Neuronal stem cell (in vitro differentiated cells): ENCODE data around the gene EML2.
A peak's percentile ranks its signal among the peaks of the same experiment; 100 is the strongest.

Source experiments
- DNase-seq: peaks from one replicate; pipeline ENCODE4 v3.0.0-alpha.2; 2013; ENCODE audit warnings: low spot score
- H2AFZ ChIP-seq: one replicate; pipeline ENCODE4 v1.6.1; 2013; ENCODE audit warnings: mild to moderate bottlenecking, low read length, inconsistent platforms
- H2AK5ac ChIP-seq: 2 replicates; pipeline ENCODE4 v1.6.1; 2013; ENCODE audit warnings: low read depth, mild to moderate bottlenecking, inconsistent platforms, low read length, moderate library complexity, mixed read lengths
- H2BK120ac ChIP-seq: 2 replicates; pipeline ENCODE4 v1.6.1; 2013; ENCODE audit warnings: low read depth, mild to moderate bottlenecking, inconsistent platforms, low read length, moderate library complexity, mixed read lengths
- H2BK12ac ChIP-seq: one replicate; pipeline ENCODE4 v1.6.1; 2013; ENCODE audit warnings: low read length, inconsistent platforms
- H2BK15ac ChIP-seq: 2 replicates; pipeline ENCODE4 v1.6.1; 2013; ENCODE audit warnings: mild to moderate bottlenecking, low read length, inconsistent platforms, mixed read lengths
- H2BK5ac ChIP-seq: one replicate; pipeline ENCODE4 v1.6.1; 2013; ENCODE audit warnings: inconsistent platforms, mild to moderate bottlenecking, low read length, moderate library complexity
- H3K14ac ChIP-seq: one replicate; pipeline ENCODE4 v1.6.1; 2013; ENCODE audit warnings: low read length, inconsistent platforms
- H3K18ac ChIP-seq: 2 replicates; pipeline ENCODE4 v1.6.1; 2013; ENCODE audit warnings: low read length, inconsistent platforms
- H3K23ac ChIP-seq: 2 replicates; pipeline ENCODE4 v1.6.1; 2013; ENCODE audit warnings: low read depth, mild to moderate bottlenecking, mixed read lengths, low read length, inconsistent platforms; ENCODE audit not compliant: poor library complexity
- H3K27ac ChIP-seq: replicated peaks from 3 replicates; pipeline ENCODE4 v1.5.1; 2013; ENCODE audit warnings: low read length, inconsistent platforms
- H3K27me3 ChIP-seq, 3 experiments: 2 replicates each; pipeline ENCODE4 v1.6.1; 2013; ENCODE audit warnings: low read length in 3 of 3, mild to moderate bottlenecking in 2 of 3, inconsistent platforms in 1 of 3, low read depth in 1 of 3, mixed read lengths in 1 of 3, moderate library complexity in 1 of 3; ENCODE audit not compliant: control insufficient read depth in 3 of 3, insufficient read depth in 3 of 3
- H3K36me3 ChIP-seq, 2 donors: replicated peaks in 1 of 2; 2 replicates each; pipeline ENCODE4 v1.6.1; 2013; ENCODE audit warnings: low read length in 2 of 2; ENCODE audit not compliant: control insufficient read depth in 2 of 2, insufficient read depth in 2 of 2
- H3K4ac ChIP-seq: 2 replicates; pipeline ENCODE4 v1.6.1; 2013; ENCODE audit warnings: inconsistent platforms, mild to moderate bottlenecking, low read length, moderate library complexity
- H3K4me1 ChIP-seq, 2 donors: 1 replicate in 1 of 2; 2 replicates in 1 of 2; pipeline ENCODE4 v1.6.1; 2013; ENCODE audit warnings: low read length in 2 of 2, low read depth in 1 of 2; ENCODE audit not compliant: control insufficient read depth in 2 of 2, insufficient read depth in 1 of 2
- H3K4me2 ChIP-seq: one replicate; pipeline ENCODE4 v1.6.1; 2013; ENCODE audit warnings: mild to moderate bottlenecking, low read length, inconsistent platforms; ENCODE audit not compliant: insufficient read depth, poor library complexity, severe bottlenecking
- H3K4me3 ChIP-seq, 2 donors: 2 replicates each; pipeline ENCODE4 v1.5.1; 2013; ENCODE audit warnings: low read length in 2 of 2, mild to moderate bottlenecking in 2 of 2, inconsistent platforms in 1 of 2, moderate library complexity in 1 of 2
- H3K79me1 ChIP-seq: one replicate; pipeline ENCODE4 v1.6.1; 2013; ENCODE audit warnings: low read depth, mild to moderate bottlenecking, inconsistent platforms, low read length, moderate library complexity
- H3K9ac ChIP-seq: one replicate; pipeline ENCODE4 v1.6.1; 2013; ENCODE audit warnings: mild to moderate bottlenecking, low read depth, low read length, inconsistent platforms; ENCODE audit not compliant: poor library complexity
- H3K9me3 ChIP-seq, 2 donors: replicated peaks in 1 of 2; 2 replicates each; pipeline versions ENCODE3 to v1.6.1; 2013; ENCODE audit warnings: low read length in 2 of 2, mild to moderate bottlenecking in 2 of 2, inconsistent platforms in 1 of 2, low read depth in 1 of 2, mixed read lengths in 1 of 2, moderate library complexity in 1 of 2; ENCODE audit not compliant: control insufficient read depth in 2 of 2, insufficient read depth in 1 of 2
- H4K8ac ChIP-seq: one replicate; pipeline ENCODE4 v1.6.1; 2013; ENCODE audit warnings: low read depth, mild to moderate bottlenecking, inconsistent platforms, low read length, moderate library complexity
- H4K91ac ChIP-seq: one replicate; pipeline ENCODE4 v1.6.1; 2013; ENCODE audit warnings: low read length, low read depth, mild to moderate bottlenecking, inconsistent platforms; ENCODE audit not compliant: poor library complexity
- WGBS, 2 donors: extraction: QIAGEN DNeasy Blood & Tissue Kit; methylation state at CpG; one replicate each; pipeline ENCODE4 v1.1.7; 2013; ENCODE audit warnings: missing lambda C conversion rate in 2 of 2, mixed read lengths in 1 of 2; ENCODE audit not compliant: insufficient read length in 2 of 2, insufficient replicate concordance in 1 of 2; ENCODE audit errors: extremely low coverage in 2 of 2; 5-methylcytosine and 5-hydroxymethylcytosine counted together

Gene EML2

DNA sequence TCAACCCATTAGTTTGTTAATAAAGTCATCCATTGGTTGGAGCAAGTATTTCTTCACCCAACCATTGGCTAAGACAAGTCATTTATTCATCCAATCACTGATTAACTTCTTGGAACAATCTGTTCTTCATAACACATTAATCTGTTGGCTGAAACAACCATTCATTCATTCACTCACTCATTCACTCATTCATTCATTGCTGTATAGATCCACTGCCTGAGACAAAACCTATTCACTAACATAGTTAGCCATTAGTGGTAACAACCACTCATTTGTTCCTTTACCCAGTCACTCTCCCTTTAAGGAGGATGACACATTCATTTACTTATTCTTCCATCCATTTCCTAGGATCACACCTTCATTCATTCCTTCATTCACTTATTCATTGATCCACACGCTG lies 15.2 kb downstream of the EML2 start:
- Histone ChIP-seq H4K91ac (no peak overlapping the region), H3K27me3 (no peaks in the 10 kb centered on the region), H3K14ac (no peak overlapping the region), H2BK5ac (no peak overlapping the region), H3K9me3 (no peaks in the 10 kb centered on the region), H4K8ac (no peak overlapping the region), H3K9ac (no peak overlapping the region), H2AK5ac (no peak overlapping the region), H3K4ac (no peak overlapping the region), H3K79me1 (peaks cover 1% of the 10 kb centered on the region), H2BK12ac (no peak overlapping the region), H2AFZ (no peak overlapping the region), H3K18ac (no peak overlapping the region), H3K4me2 (no peak overlapping the region), H3K27ac (no peak overlapping the region), H2BK120ac (no peak overlapping the region), H3K23ac (no peak overlapping the region), H3K4me3 (no peak overlapping the region), H3K36me3 (peaks cover 2 to 3% of the 10 kb centered on the region in 2 donors), H3K4me1 (no peaks in the 10 kb centered on the region), H2BK15ac (no peak overlapping the region)
- no CpG with 5 or more reads among the region's 1 CpG for WGBS, 2 donors
- no peak for DNase-seq

DNA sequence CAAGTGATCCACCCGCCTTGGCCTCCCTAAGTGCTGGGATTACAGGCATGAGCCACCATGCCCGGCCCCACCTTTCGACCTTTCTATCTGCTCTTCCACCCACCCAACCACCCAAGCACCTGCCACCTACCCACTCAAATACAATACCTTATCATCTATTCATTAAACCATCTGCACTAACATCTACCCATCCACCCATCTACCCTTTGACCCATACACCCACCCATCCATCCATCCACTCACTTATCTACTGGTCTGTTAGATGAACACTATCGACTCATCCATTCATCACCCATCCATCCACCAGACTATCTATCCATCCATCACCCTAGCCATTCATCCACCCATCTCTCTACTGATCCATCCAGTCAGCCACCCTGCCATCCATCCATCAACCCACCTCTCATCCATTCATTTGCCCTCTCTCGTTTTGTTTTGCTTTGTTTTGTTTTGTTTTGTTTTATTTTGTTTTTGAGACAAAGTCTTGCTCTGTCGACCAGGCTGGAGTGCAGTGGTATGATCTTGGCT lies 17.2 kb downstream of the EML2 start:
- H2BK5ac ChIP-seq, result no peak overlapping the region
- no peak overlapping the region for H2AFZ ChIP-seq
- H2BK120ac ChIP-seq, result no peak overlapping the region
- no peak overlapping the region for H3K4me2 ChIP-seq
- H4K8ac ChIP-seq, result no peak overlapping the region
- H3K36me3 ChIP-seq, result peaks cover 0 to 2% of the 10 kb centered on the region in 2 donors
- no peak overlapping the region for H3K4ac ChIP-seq
- no peak overlapping the region for H3K27ac ChIP-seq
- DNase-seq, result no peak
- H4K91ac ChIP-seq, result no peak overlapping the region
- no peaks in the 10 kb centered on the region for H3K4me1 ChIP-seq
- no peak overlapping the region for H3K23ac ChIP-seq
- H3K79me1 ChIP-seq, result peaks cover 1% of the 10 kb centered on the region
- no peak overlapping the region for H3K4me3 ChIP-seq
- no peak overlapping the region for H3K14ac ChIP-seq
- H3K9me3 ChIP-seq, result no peaks in the 10 kb centered on the region
- H3K27me3 ChIP-seq, result no peaks in the 10 kb centered on the region
- H2AK5ac ChIP-seq, result no peak overlapping the region
- no CpG with 5 or more reads among the region's 6 CpGs for WGBS, 2 donors
- H3K9ac ChIP-seq, result peak overlapping the region; percentile 12
- no peak overlapping the region for H2BK12ac ChIP-seq
- no peak overlapping the region for H3K18ac ChIP-seq
- H2BK15ac ChIP-seq, result no peak overlapping the region

DNA sequence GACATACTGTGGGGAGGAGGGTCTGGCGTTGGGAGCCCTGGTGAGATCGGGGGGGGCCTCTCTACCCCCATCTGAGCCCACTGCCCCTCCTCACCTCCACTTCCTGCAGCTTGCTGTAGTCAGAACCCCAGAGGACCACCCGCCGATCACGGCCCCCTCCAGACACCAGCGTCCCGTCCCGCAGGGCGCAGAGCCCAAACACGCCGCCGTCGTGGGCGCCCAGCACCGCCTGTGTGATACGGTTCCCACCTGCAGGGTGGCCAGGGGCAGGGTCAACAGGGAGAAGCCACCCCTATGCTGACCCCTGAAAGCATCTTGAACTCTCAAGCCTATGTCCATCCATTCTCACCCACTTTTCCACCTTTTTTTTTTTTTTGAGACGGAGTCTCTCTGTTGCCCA lies 17.8 kb downstream of the EML2 start:
- no peaks in the 10 kb centered on the region for H3K9me3 ChIP-seq
- no peak overlapping the region for H3K14ac ChIP-seq
- no CpG with 5 or more reads among the region's 17 CpGs for WGBS, 2 donors
- DNase-seq, result no peak
- peaks cover 1% of the 10 kb centered on the region for H3K79me1 ChIP-seq
- H3K9ac ChIP-seq, result peak overlapping the region; percentile 50
- no peaks in the 10 kb centered on the region for H3K27me3 ChIP-seq
- no peak overlapping the region for H3K4me2 ChIP-seq
- no peak overlapping the region for H2BK12ac ChIP-seq
- peaks cover 0 to 4% of the 10 kb centered on the region in 2 donors for H3K4me1 ChIP-seq
- no peak overlapping the region for H4K8ac ChIP-seq
- H3K36me3 ChIP-seq, result peaks cover 0 to 2% of the 10 kb centered on the region in 2 donors
- H3K27ac ChIP-seq, result no peak overlapping the region
- no peak overlapping the region for H3K4me3 ChIP-seq
- H3K4ac ChIP-seq, result no peak overlapping the region
- H3K18ac ChIP-seq, result no peak overlapping the region
- H2AFZ ChIP-seq, result no peak overlapping the region
- H4K91ac ChIP-seq, result no peak overlapping the region
- H2BK5ac ChIP-seq, result no peak overlapping the region
- H2AK5ac ChIP-seq, result peak overlapping the region; percentile 46
- H2BK15ac ChIP-seq, result no peak overlapping the region
- no peak overlapping the region for H2BK120ac ChIP-seq
- H3K23ac ChIP-seq, result peak overlapping the region; percentile 6

DNA sequence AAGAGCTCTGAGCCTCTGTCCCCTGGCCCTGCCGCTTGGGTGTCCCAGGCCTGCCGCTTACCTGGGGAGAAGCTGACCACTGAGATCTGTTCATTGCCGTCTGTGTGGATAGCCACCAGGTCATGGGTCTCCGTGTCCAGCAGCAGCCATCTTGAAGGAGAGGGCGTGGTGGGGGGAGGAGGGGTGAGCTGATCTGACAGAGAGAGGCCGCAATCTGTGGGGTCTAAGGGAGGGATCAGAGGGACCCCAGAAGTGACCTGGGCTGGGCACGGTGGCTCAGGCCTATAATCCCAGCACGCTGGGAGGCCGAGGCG lies 22.5 kb downstream of the EML2 start:
- Histone ChIP-seq H3K18ac (peak overlapping the region; percentile 95), H3K4me3 (peak overlapping the region in 1 of 2 donors; percentile 76), H3K79me1 (peaks cover 1% of the 10 kb centered on the region), H3K23ac (peak overlapping the region; percentile 97), H3K4me1 (peaks cover 0 to 8% of the 10 kb centered on the region in 2 donors), H3K9ac (peak overlapping the region; percentile 88), H4K91ac (peak overlapping the region; percentile 81), H2BK5ac (peak overlapping the region; percentile 93), H2BK15ac (peak overlapping the region; percentile 95), H3K27ac (no peak overlapping the region), H2BK120ac (no peak overlapping the region), H2AK5ac (peak overlapping the region; percentile 23), H4K8ac (no peak overlapping the region), H3K14ac (no peak overlapping the region), H3K4me2 (peak overlapping the region; percentile 93), H2BK12ac (peak overlapping the region; percentile 82), H2AFZ (peak overlapping the region; percentile 64), H3K4ac (no peak overlapping the region), H3K36me3 (peaks cover 0 to 3% of the 10 kb centered on the region in 2 donors), H3K9me3 (no peaks in the 10 kb centered on the region), H3K27me3 (no peaks in the 10 kb centered on the region)
- WGBS, 2 donors, result no CpG with 5 or more reads among the region's 10 CpGs
- no peak for DNase-seq
